Fibroblast of lung (primary cell): Measurements from ENCODE around the gene HOXA7. TPM values are rescaled to one million over a fixed set of nuclear protein-coding genes. Genes with fewer than 3 reads are reported as not detected.
A peak's percentile ranks its signal among the peaks of the same experiment; 100 is the strongest.

ENCODE experiments used
- DNase-seq, 2 donors: peaks; one replicate each; pipeline versions ENCODE4 v3.0.0 to v3.0.0-alpha.2; 2010; ENCODE audit warnings: low read depth in 2 of 2
- H2AFZ ChIP-seq: 2 replicates; pipeline ENCODE4 v1.5.1; 2012; ENCODE audit warnings: low read length, control low read depth, inconsistent platforms
- H3K27ac ChIP-seq: 2 replicates; pipeline ENCODE4 v1.5.1; 2011; ENCODE audit warnings: low read length, control low read depth; ENCODE audit not compliant: insufficient read depth
- H3K27me3 ChIP-seq: 2 replicates; pipeline ENCODE4 v1.5.1; 2011; ENCODE audit warnings: mild to moderate bottlenecking, low read length; ENCODE audit not compliant: control insufficient read depth, insufficient read depth
- H3K36me3 ChIP-seq: 2 replicates; pipeline ENCODE4 v1.5.1; 2011; ENCODE audit warnings: low read length; ENCODE audit not compliant: control insufficient read depth, insufficient read depth
- H3K4me1 ChIP-seq: 2 replicates; pipeline ENCODE4 v1.5.1; 2011; ENCODE audit warnings: low read length; ENCODE audit not compliant: control insufficient read depth, insufficient read depth; ENCODE audit errors: extremely low read depth
- H3K4me2 ChIP-seq: 2 replicates; pipeline ENCODE4 v1.5.1; 2011; ENCODE audit warnings: low read length, control low read depth; ENCODE audit not compliant: insufficient read depth; ENCODE audit errors: extremely low read depth
- H3K4me3 ChIP-seq, 4 experiments: fragments of 200-600 bp in 1 of 4; sonication (generic) in 1 of 4; replicated peaks in 1 of 4; 2 replicates each; pipeline ENCODE4 v1.5.1; 2011 to 2016; ENCODE audit warnings: low read length in 4 of 4, low read depth in 3 of 4, mild to moderate bottlenecking in 3 of 4, control low read depth in 2 of 4, inconsistent platforms in 1 of 4, mixed read lengths in 1 of 4; ENCODE audit not compliant: insufficient read depth in 1 of 4; ENCODE audit errors: control extremely low read depth in 1 of 4
- H3K79me2 ChIP-seq: 2 replicates; pipeline ENCODE4 v1.5.1; 2012; ENCODE audit warnings: mild to moderate bottlenecking, low read length, inconsistent platforms; ENCODE audit not compliant: control insufficient read depth, insufficient read depth
- H3K9ac ChIP-seq: 2 replicates; pipeline ENCODE4 v1.5.1; 2011; ENCODE audit warnings: mild to moderate bottlenecking, low read length, control low read depth; ENCODE audit not compliant: insufficient read depth
- H3K9me3 ChIP-seq: 2 replicates; pipeline ENCODE4 v1.5.1; 2012; ENCODE audit warnings: low read depth, low read length; ENCODE audit not compliant: control insufficient read depth, insufficient read depth
- H4K20me1 ChIP-seq: 2 replicates; pipeline ENCODE4 v1.5.1; 2011; ENCODE audit warnings: low read length; ENCODE audit not compliant: control insufficient read depth, insufficient read depth; ENCODE audit errors: extremely low read depth
- CTCF ChIP-seq, 2 donors: IDR thresholded peaks in 1 of 2; conservative IDR thresholded peaks in 1 of 2; 1 replicate in 1 of 2; 2 replicates in 1 of 2; pipeline ENCODE4 v1.5.1; 2011 to 2012; ENCODE audit warnings: low read length in 2 of 2, control low read depth in 1 of 2, inconsistent platforms in 1 of 2, low read depth in 1 of 2, mild to moderate bottlenecking in 1 of 2
- EZH2 ChIP-seq: IDR thresholded peaks from 2 replicates; pipeline ENCODE4 v1.5.1; 2012; ENCODE audit warnings: low read length, control low read depth, mild to moderate bottlenecking; ENCODE audit errors: missing control alignments
- polyA plus RNA-seq, 2 donors: library from polyadenylated mRNA; depleted of rRNA in 1 of 2; stranded (reverse) in 1 of 2; unstranded in 1 of 2; fragments of >200 nt; gene quantifications; 2 replicates each; pipeline ENCODE4 v1.2.1, GENCODE V29; 2011 to 2012; ENCODE audit warnings: missing spikeins in 1 of 2
- total RNA-seq: library from RNA; depleted of rRNA; stranded (reverse); fragments of >200 nt; gene quantifications from 2 replicates; pipeline ENCODE4 v1.2.1, GENCODE V29; 2014

HOXA7 gene
- total and polyA plus RNA-seq, 2 donors (not counting 1 experiment from before 2014, with no cell fraction given): 1.2 to 5.3 TPM

GRCh38 chr7:27148756-27149641 is 7.5 kb downstream of the HOXA7 start:
- peak in 1 of 2 donors; percentile 77 for DNase-seq
- H3K27ac ChIP-seq: peak overlapping the region; percentile 98
- peaks cover 74% of the 10 kb centered on the region for H3K79me2 ChIP-seq
- H4K20me1 ChIP-seq: no peaks in the 10 kb centered on the region
- no peak overlapping the region for H2AFZ ChIP-seq
- no peak for TF ChIP-seq CTCF (conservative IDR thresholded peaks at IDR 0.05 in 1 of 2, IDR thresholded peaks at IDR 0.05 in 1 of 2; ENCODE audit: low read depth in 1 of 2, low read length in 2 of 2)
- TF ChIP-seq EZH2: no peak
- H3K4me2 ChIP-seq: peak overlapping the region; percentile 87
- H3K4me3 ChIP-seq: peak overlapping the region; percentile 41 to 61 (median 46)
- H3K27me3 ChIP-seq: no peaks in the 10 kb centered on the region
- H3K9ac ChIP-seq: peak overlapping the region; percentile 72
- no peaks in the 10 kb centered on the region for H3K36me3 ChIP-seq
- H3K9me3 ChIP-seq: no peaks in the 10 kb centered on the region
- H3K4me1 ChIP-seq: peaks cover 22% of the 10 kb centered on the region

GRCh38 chr7:27148031-27148755 is 8.3 kb downstream of the HOXA7 start:
- Histone ChIP-seq H3K4me2 (peak overlapping the region; percentile 87), H3K27me3 (no peaks in the 10 kb centered on the region), H3K79me2 (peaks cover 78% of the 10 kb centered on the region), H2AFZ (peak overlapping the region; percentile 18), H3K4me1 (peaks cover 22% of the 10 kb centered on the region), H3K9ac (peak overlapping the region; percentile 72), H3K27ac (peak overlapping the region; percentile 98), H3K9me3 (no peaks in the 10 kb centered on the region), H4K20me1 (no peaks in the 10 kb centered on the region), H3K4me3 (peak overlapping the region; percentile 34 to 61 (median 42)), H3K36me3 (no peaks in the 10 kb centered on the region)
- peak in 1 of 2 donors; percentile 57 for DNase-seq
- TF ChIP-seq EZH2 (no peak), CTCF (conservative IDR thresholded peaks at IDR 0.05 in 1 of 2, IDR thresholded peaks at IDR 0.05 in 1 of 2; ENCODE audit: low read depth in 1 of 2, low read length in 2 of 2) (no peak)
